Measurements from ENCODE around the gene ADGRB3. TPM values are rescaled to one million over a fixed set of nuclear protein-coding genes. Genes with fewer than 3 reads are reported as not detected.

Gene ADGRB3
- polyA plus RNA-seq, 3 donors, result 0.04 to 0.23 (median 0.05) TPM

DNA sequence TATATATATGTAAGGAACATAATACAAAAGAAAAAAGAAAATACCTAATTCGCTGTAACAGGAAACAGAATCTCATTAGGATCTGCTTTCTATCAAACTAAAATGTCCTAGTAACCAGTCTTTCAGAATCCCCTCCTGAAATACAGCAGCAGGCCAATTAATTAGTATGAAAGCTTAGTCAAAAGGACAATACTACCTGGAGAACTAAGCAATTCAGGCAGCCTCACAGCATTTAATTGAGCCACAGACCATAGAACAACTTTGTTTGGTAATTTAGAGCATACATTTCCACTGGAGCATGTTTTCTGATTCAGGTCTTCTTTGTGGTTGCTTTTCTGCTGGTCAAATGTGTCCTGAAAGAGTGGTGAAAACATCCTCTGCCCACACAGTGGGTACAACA lies 645.8 kb downstream of the ADGRB3 start:
- no peaks in the 10 kb centered on the region for H3K27me3 Mint-ChIP-seq (ENCODE audit: low read depth in 3 of 3)
- H3K9ac ChIP-seq (ENCODE audit: insufficient read depth, low read length, poor library complexity, severe bottlenecking), result no peak overlapping the region
- no peaks in the 10 kb centered on the region for H3K4me1 Mint-ChIP-seq
- no peak overlapping the region for H3K4me3 ChIP-seq (replicated peaks in 1 of 3; ENCODE audit: low read depth in 2 of 3, low read length in 3 of 3)
- no CpG with 5 or more reads among the region's 1 CpG for WGBS (ENCODE audit: insufficient coverage)
- H3K27me3 ChIP-seq (ENCODE audit: control insufficient read depth in 2 of 2, insufficient read depth in 2 of 2, low read length in 2 of 2), result no peaks in the 10 kb centered on the region
- no peaks in the 10 kb centered on the region for H4K20me1 ChIP-seq (ENCODE audit: insufficient read depth, low read length)
- DNase-seq, result no peak
- no peak overlapping the region for H3K4me2 ChIP-seq (replicated peaks; ENCODE audit: extremely low read depth, low read length, poor library complexity, severe bottlenecking)
- H3K4me3 Mint-ChIP-seq, result no peak overlapping the region
- no peaks in the 10 kb centered on the region for H3K9me3 ChIP-seq (replicated peaks in 1 of 2; ENCODE audit: control insufficient read depth in 1 of 2, insufficient read depth in 1 of 2, low read length in 2 of 2)
- H3K4me1 ChIP-seq (ENCODE audit: control insufficient read depth in 1 of 2, insufficient read depth in 2 of 2, low read length in 2 of 2), result no peaks in the 10 kb centered on the region
- no peak overlapping the region for H3K27ac ChIP-seq (ENCODE audit: low read depth in 1 of 2, low read length in 2 of 2)
- no peaks in the 10 kb centered on the region for H3K36me3 Mint-ChIP-seq
- no peak overlapping the region for H2AFZ ChIP-seq (ENCODE audit: insufficient read depth, low read depth, low read length, poor library complexity, severe bottlenecking)
- H3K9me3 Mint-ChIP-seq, result peaks cover 0 to 3% (median 0%) of the 10 kb centered on the region in 7 donors
- TF ChIP-seq, protein P1, sequence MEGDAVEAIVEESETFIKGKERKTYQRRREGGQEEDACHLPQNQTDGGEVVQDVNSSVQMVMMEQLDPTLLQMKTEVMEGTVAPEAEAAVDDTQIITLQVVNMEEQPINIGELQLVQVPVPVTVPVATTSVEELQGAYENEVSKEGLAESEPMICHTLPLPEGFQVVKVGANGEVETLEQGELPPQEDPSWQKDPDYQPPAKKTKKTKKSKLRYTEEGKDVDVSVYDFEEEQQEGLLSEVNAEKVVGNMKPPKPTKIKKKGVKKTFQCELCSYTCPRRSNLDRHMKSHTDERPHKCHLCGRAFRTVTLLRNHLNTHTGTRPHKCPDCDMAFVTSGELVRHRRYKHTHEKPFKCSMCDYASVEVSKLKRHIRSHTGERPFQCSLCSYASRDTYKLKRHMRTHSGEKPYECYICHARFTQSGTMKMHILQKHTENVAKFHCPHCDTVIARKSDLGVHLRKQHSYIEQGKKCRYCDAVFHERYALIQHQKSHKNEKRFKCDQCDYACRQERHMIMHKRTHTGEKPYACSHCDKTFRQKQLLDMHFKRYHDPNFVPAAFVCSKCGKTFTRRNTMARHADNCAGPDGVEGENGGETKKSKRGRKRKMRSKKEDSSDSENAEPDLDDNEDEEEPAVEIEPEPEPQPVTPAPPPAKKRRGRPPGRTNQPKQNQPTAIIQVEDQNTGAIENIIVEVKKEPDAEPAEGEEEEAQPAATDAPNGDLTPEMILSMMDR (IDR thresholded peaks at IDR 0.05), result no peak
- H3K36me3 ChIP-seq (replicated peaks in 1 of 2; ENCODE audit: control insufficient read depth in 1 of 2, insufficient read depth in 2 of 2, low read length in 2 of 2), result no peaks in the 10 kb centered on the region
- no peaks in the 10 kb centered on the region for H3K79me2 ChIP-seq (ENCODE audit: insufficient read depth, low read length)
- intact Hi-C loops (cut with micrococcal nuclease), result no loop called here
- H3K27ac Mint-ChIP-seq, result no peak overlapping the region

DNA sequence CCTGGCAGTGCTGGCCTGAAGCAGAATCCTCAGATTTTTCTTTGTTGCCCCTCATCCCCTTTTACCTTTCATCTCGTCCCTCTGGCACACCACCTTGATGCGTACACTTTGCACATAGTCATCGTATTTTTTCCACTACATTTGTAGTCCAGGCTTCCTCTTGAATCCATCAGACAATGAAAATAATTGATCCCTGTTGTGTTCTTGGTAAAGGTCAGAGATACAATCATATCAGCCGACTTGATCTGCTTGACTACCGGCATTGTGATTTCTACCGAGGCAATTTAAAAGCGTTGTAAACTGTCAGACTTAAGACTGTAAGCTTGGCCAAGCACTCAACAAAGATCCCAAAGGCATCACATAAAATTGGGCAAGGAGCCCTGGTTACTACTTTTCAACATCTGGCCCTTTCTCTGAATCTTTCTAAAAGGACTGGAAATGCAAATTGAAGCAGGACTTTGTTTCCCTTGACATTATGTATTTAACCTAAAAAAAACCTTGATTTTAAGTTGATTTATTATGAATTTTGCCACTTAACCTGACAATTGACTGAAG lies 649.2 kb downstream of the ADGRB3 start:
- Mint-ChIP-seq H3K9me3 (peaks cover 0 to 3% (median 0%) of the 10 kb centered on the region in 7 donors), H3K27ac (no peak overlapping the region), H3K36me3 (no peaks in the 10 kb centered on the region), H3K27me3 (ENCODE audit: low read depth in 3 of 3) (no peaks in the 10 kb centered on the region), H3K4me3 (no peak overlapping the region), H3K4me1 (no peaks in the 10 kb centered on the region)
- no peaks in the 10 kb centered on the region for H3K36me3 ChIP-seq (replicated peaks in 1 of 2; ENCODE audit: control insufficient read depth in 1 of 2, insufficient read depth in 2 of 2, low read length in 2 of 2)
- no peak overlapping the region for H3K4me2 ChIP-seq (replicated peaks; ENCODE audit: extremely low read depth, low read length, poor library complexity, severe bottlenecking)
- H3K27ac ChIP-seq (ENCODE audit: low read depth in 1 of 2, low read length in 2 of 2), result no peak overlapping the region
- no peak overlapping the region for H2AFZ ChIP-seq (ENCODE audit: insufficient read depth, low read depth, low read length, poor library complexity, severe bottlenecking)
- intact Hi-C loops (cut with micrococcal nuclease), result no loop called here
- H3K9me3 ChIP-seq (replicated peaks in 1 of 2; ENCODE audit: control insufficient read depth in 1 of 2, insufficient read depth in 1 of 2, low read length in 2 of 2), result no peaks in the 10 kb centered on the region
- TF ChIP-seq, protein P1 (IDR thresholded peaks at IDR 0.05), result no peak
- H3K4me1 ChIP-seq (ENCODE audit: control insufficient read depth in 1 of 2, insufficient read depth in 2 of 2, low read length in 2 of 2), result no peaks in the 10 kb centered on the region
- H3K27me3 ChIP-seq (ENCODE audit: control insufficient read depth in 2 of 2, insufficient read depth in 2 of 2, low read length in 2 of 2), result no peaks in the 10 kb centered on the region
- no peak overlapping the region for H3K9ac ChIP-seq (ENCODE audit: insufficient read depth, low read length, poor library complexity, severe bottlenecking)
- no peaks in the 10 kb centered on the region for H4K20me1 ChIP-seq (ENCODE audit: insufficient read depth, low read length)
- 96% methylated on average over 5 of the region's 7 CpGs for WGBS (ENCODE audit: insufficient coverage)
- no peaks in the 10 kb centered on the region for H3K79me2 ChIP-seq (ENCODE audit: insufficient read depth, low read length)
- no peak for DNase-seq
- H3K4me3 ChIP-seq (replicated peaks in 1 of 3; ENCODE audit: low read depth in 2 of 3, low read length in 3 of 3), result no peak overlapping the region
